Neuron (in vitro differentiated cells): ENCODE measurements around the gene TYROBP.

Experiments
- H2AFZ ChIP-seq: one replicate; pipeline ENCODE4 v1.6.1; 2013; ENCODE audit warnings: low read depth, mild to moderate bottlenecking, inconsistent platforms, low read length, moderate library complexity
- H3K27me3 ChIP-seq: one replicate; pipeline ENCODE4 v1.6.1; 2013; ENCODE audit warnings: low read length; ENCODE audit not compliant: insufficient read depth
- H3K36me3 ChIP-seq: one replicate; pipeline ENCODE4 v1.6.1; 2013; ENCODE audit warnings: low read length; ENCODE audit not compliant: insufficient read depth
- H3K4me1 ChIP-seq: one replicate; pipeline ENCODE4 v1.6.1; 2013; ENCODE audit warnings: low read length; ENCODE audit not compliant: insufficient read depth
- H3K4me3 ChIP-seq: 2 replicates; pipeline ENCODE4 v1.5.1; 2013; ENCODE audit warnings: mild to moderate bottlenecking, low read length, moderate library complexity
- H3K9me3 ChIP-seq: one replicate; pipeline ENCODE4 v1.6.1; 2013; ENCODE audit warnings: low read length

The TYROBP gene

GRCh38 chr19:35869327-35870123 lies 38.6 kb downstream of the TYROBP start:
- H2AFZ ChIP-seq, result peak overlapping the region; percentile 12
- peaks cover 14% of the 10 kb centered on the region for H3K4me1 ChIP-seq
- H3K4me3 ChIP-seq, result peak overlapping the region; percentile 72
- H3K27me3 ChIP-seq, result no peaks in the 10 kb centered on the region
- no peaks in the 10 kb centered on the region for H3K9me3 ChIP-seq
- peaks cover 26% of the 10 kb centered on the region for H3K36me3 ChIP-seq

DNA sequence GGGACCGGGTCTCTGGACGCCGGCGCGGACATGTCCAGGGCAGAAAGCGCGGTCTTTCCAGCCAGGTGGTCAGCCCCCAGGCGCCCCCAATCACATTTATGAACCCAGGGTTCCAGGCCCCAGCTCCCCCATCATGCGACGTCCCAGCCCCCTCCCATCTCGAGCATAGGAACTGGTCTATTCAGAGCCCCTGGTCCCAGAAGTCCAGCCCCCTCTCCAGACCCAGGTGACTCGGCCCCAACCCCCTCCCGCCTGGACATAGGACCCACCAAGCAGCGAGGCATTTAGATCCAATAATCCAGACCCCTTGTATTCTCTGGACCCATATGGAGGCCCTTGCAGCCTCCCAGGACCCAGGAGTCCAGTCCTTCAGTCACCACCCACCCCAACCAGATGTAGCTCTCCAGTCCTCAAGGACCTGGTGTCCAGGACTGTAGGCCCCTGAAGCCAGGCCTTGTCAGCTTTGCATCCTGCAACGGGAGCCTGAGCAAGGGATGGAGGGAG lies 39.2 kb downstream of the TYROBP start:
- peaks cover 14% of the 10 kb centered on the region for H3K4me1 ChIP-seq
- H2AFZ ChIP-seq, result no peak overlapping the region
- peak overlapping the region; percentile 72 for H3K4me3 ChIP-seq
- no peaks in the 10 kb centered on the region for H3K9me3 ChIP-seq
- H3K27me3 ChIP-seq, result no peaks in the 10 kb centered on the region
- peaks cover 20% of the 10 kb centered on the region for H3K36me3 ChIP-seq

GRCh38 chr19:35868172-35868822 lies 39.8 kb downstream of the TYROBP start, which contains the start of gene APLP1:
APLP1 (plus strand) TSS chr19:35868574; CDS start chr19:35868637, 63 bp downstream.
- no peaks in the 10 kb centered on the region for H3K27me3 ChIP-seq
- peaks cover 14% of the 10 kb centered on the region for H3K4me1 ChIP-seq
- peak within 1 kb of the TSS; percentile 12 for H2AFZ ChIP-seq
- peaks cover 15% of the 10 kb centered on the region for H3K36me3 ChIP-seq
- H3K9me3 ChIP-seq, result no peaks in the 10 kb centered on the region
- H3K4me3 ChIP-seq, result peak within 1 kb of the TSS; percentile 72

DNA sequence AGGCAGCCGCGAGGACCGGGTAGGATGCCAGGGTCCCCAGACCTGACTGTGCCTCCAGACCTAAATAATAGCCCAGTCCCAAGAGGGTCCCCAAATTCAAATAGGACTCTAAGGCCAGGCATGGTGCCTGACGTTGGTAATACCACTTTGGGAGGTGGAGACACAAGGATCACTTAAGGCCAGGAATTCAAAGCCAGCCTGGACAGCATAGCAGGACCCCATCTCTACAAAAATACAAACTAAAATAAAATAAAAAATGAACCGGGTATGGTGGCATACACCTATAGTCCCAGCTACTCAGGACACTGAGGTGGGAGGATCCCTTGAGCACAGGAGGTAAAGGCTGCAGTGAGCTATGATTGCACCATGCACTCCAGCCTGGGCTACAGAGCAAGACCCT lies 45.1 kb downstream of the TYROBP start:
- no peaks in the 10 kb centered on the region for H3K9me3 ChIP-seq
- no peak overlapping the region for H3K4me3 ChIP-seq
- no peak overlapping the region for H2AFZ ChIP-seq
- peaks cover 14% of the 10 kb centered on the region for H3K4me1 ChIP-seq
- no peaks in the 10 kb centered on the region for H3K27me3 ChIP-seq
- H3K36me3 ChIP-seq, result no peaks in the 10 kb centered on the region

- Histone ChIP-seq H3K27me3 (no peaks in the 10 kb centered on the region), H3K9me3 (no peaks in the 10 kb centered on the region), H3K4me3 (no peak overlapping the region), H3K4me1 (peaks cover 11% of the 10 kb centered on the region), H2AFZ (no peak overlapping the region), H3K36me3 (no peaks in the 10 kb centered on the region)
These were observed 45.6 kb downstream of the TYROBP start for GRCh38 chr19:35862528-35862927.

DNA sequence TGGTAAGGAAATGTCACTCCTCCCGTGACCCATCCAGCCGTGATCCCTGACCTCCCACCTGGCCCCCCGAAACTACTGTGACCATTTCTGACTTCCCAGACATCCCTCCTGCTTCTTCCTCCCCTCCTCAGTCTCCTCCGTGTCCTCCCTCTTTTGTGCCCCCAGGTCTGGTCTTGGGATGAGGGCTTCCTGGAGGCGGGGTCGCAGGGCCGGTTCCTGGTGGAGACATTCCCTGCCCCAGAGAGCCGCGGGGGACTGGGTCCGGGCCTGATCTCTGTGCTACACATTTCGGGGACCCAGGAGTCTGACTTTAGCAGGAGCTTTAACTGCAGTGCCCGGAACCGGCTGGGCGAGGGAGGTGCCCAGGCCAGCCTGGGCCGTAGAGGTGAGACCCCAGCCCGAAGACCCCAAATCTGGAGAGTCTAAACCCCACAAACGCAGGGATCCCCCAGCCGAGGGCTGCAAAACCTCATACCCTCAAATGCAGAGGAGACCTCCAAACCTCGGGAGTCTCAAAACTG lies 46.4 kb downstream of the TYROBP start:
- Histone ChIP-seq H3K9me3 (no peaks in the 10 kb centered on the region), H3K4me3 (no peak overlapping the region), H3K4me1 (peaks cover 17% of the 10 kb centered on the region), H3K27me3 (no peaks in the 10 kb centered on the region), H2AFZ (no peak overlapping the region), H3K36me3 (no peaks in the 10 kb centered on the region)

GRCh38 chr19:35860818-35861639 lies 47.1 kb downstream of the TYROBP start:
- H3K27me3 ChIP-seq, result no peaks in the 10 kb centered on the region

DNA sequence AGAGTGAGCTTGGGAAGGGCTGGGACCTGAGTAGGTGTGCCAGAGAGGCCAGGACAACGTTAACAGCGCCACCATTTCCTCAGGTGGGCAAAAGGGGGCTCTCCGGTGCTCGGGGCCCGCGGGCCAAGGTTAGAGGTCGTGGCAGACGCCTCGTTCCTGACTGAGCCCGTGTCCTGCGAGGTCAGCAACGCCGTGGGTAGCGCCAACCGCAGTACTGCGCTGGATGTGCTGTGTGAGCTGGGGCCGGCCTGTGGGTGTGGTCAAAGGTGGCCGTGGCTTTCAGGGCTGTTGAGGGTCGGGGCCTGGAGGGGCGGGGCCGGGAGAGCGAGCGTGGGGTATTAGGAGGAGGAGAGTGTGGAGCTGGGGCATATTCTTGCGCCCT lies 47.7 kb downstream of the TYROBP start:
- no peak overlapping the region for H3K4me3 ChIP-seq
- no peaks in the 10 kb centered on the region for H3K36me3 ChIP-seq
- H2AFZ ChIP-seq, result no peak overlapping the region
- no peaks in the 10 kb centered on the region for H3K27me3 ChIP-seq
- H3K4me1 ChIP-seq, result peaks cover 24% of the 10 kb centered on the region
- no peaks in the 10 kb centered on the region for H3K9me3 ChIP-seq

More at GRCh38 chr19:35860818-35861639, 47.1 kb downstream of the TYROBP start:
- H3K36me3 ChIP-seq, result no peaks in the 10 kb centered on the region
- no peak overlapping the region for H2AFZ ChIP-seq
- H3K4me1 ChIP-seq, result peaks cover 18% of the 10 kb centered on the region
- H3K4me3 ChIP-seq, result no peak overlapping the region
- H3K9me3 ChIP-seq, result no peaks in the 10 kb centered on the region

- Histone ChIP-seq H3K4me1 (peaks cover 33% of the 10 kb centered on the region), H3K4me3 (no peak overlapping the region), H3K27me3 (no peaks in the 10 kb centered on the region), H3K36me3 (no peaks in the 10 kb centered on the region), H2AFZ (no peak overlapping the region), H3K9me3 (no peaks in the 10 kb centered on the region)
These were observed 48.7 kb downstream of the TYROBP start for GRCh38 chr19:35859414-35859813.

DNA sequence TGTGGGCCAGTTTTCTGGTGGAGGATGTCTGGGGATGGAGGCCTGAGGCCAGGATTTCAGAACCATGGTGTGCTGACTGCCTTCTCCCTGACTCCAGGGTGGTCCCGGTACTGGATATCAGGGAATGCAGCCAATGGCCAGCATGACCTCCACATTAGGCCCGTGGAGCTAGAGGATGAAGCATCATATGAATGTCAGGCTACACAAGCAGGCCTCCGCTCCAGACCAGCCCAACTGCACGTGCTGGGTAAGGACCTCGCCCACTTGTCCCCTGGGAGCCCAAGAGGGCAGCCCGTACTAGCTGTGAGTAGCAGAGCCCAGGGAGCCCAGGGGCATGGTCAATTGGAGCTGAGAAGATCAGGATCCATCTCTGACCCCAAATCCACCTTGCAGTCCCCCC lies 49.8 kb downstream of the TYROBP start:
- Histone ChIP-seq H2AFZ (no peak overlapping the region), H3K27me3 (no peaks in the 10 kb centered on the region), H3K4me3 (no peak overlapping the region), H3K9me3 (no peaks in the 10 kb centered on the region), H3K4me1 (peaks cover 33% of the 10 kb centered on the region), H3K36me3 (no peaks in the 10 kb centered on the region)

GRCh38 chr19:35856546-35857149 lies 51.4 kb downstream of the TYROBP start, which contains the start of gene KIRREL2:
KIRREL2 (plus strand) TSS chr19:35856911; CDS start chr19:35857120, 209 bp downstream.
- Histone ChIP-seq H2AFZ (peak within 1 kb of the TSS; percentile 59), H3K36me3 (no peaks in the 10 kb centered on the region), H3K27me3 (peaks cover under 1% of the 10 kb centered on the region), H3K4me3 (peak within 1 kb of the TSS; percentile 70), H3K9me3 (no peaks in the 10 kb centered on the region), H3K4me1 (peaks cover 38% of the 10 kb centered on the region)
